HepG2 (cell line): Measurements from ENCODE around the gene ZNF230. TPM values are rescaled to one million over a fixed set of nuclear protein-coding genes. Genes with fewer than 3 reads are reported as not detected.

ENCODE experiments used
- ATF5 ChIP-seq: sonication (generic); formaldehyde crosslinking; IDR thresholded peaks from 2 replicates; pipeline ENCODE4 v1.4.0; 2020; ENCODE audit warnings: mild to moderate bottlenecking, low read depth, missing genetic modification reagents
- ATM ChIP-seq: fragments of 450-650 bp; IDR thresholded peaks from 2 replicates; pipeline ENCODE4 v1.7.1; 2017; ENCODE audit warnings: mild to moderate bottlenecking, borderline replicate concordance
- FOXK1 ChIP-seq: sonication (generic); formaldehyde crosslinking; IDR thresholded peaks from 2 replicates; pipeline ENCODE4 v1.4.0; 2020; ENCODE audit warnings: low read depth, missing genetic modification reagents, borderline replicate concordance
- PRDM10 ChIP-seq: sonication (generic); formaldehyde crosslinking; IDR thresholded peaks from 2 replicates; pipeline ENCODE4 v1.4.0; 2020; ENCODE audit warnings: low read depth, missing genetic modification reagents
- REXO4 ChIP-seq: sonication (generic); formaldehyde crosslinking; IDR thresholded peaks from 2 replicates; pipeline ENCODE4 v1.8.0; 2022; ENCODE audit warnings: missing genetic modification reagents, mild to moderate bottlenecking, borderline replicate concordance
- TEAD2 ChIP-seq: sonication (generic); formaldehyde crosslinking; IDR thresholded peaks from 2 replicates; pipeline ENCODE4 v1.9.0; 2021; ENCODE audit warnings: missing genetic modification reagents
- ZFY ChIP-seq: sonication (generic); formaldehyde crosslinking; IDR thresholded peaks from 2 replicates; pipeline ENCODE4 v1.4.0; 2020; ENCODE audit warnings: missing genetic modification reagents
- ZNF343 ChIP-seq: sonication (generic); formaldehyde crosslinking; IDR thresholded peaks from 2 replicates; pipeline ENCODE4 v1.4.0; 2020; ENCODE audit warnings: mild to moderate bottlenecking, missing genetic modification reagents
- ZNF350 ChIP-seq: sonication (generic); formaldehyde crosslinking; IDR thresholded peaks from 2 replicates; pipeline ENCODE4 v1.4.0; 2020; ENCODE audit warnings: mild to moderate bottlenecking, low read depth, missing genetic modification reagents, borderline replicate concordance
- polyA plus RNA-seq, 8 experiments: library from polyadenylated mRNA; depleted of rRNA in 3 of 8; stranded (reverse) in 7 of 8; unstranded in 1 of 8; fragments of >200 nt; fragmentation: Illumina TruSeq in 4 of 8; extraction: Trizol in 4 of 8; gene quantifications; 2 replicates each; pipeline versions ENCODE4 v1.2.1 to v1.2.3, GENCODE V29; 2011 to 2016; ENCODE audit warnings: low read depth in 4 of 8, missing spikeins in 1 of 8, mixed read lengths in 1 of 8; ENCODE audit not compliant: insufficient read depth in 1 of 8
- total RNA-seq, 5 experiments: library from RNA; depleted of rRNA; stranded (reverse); fragments of >200 nt; fragmentation: Illumina TruSeq; extraction: Trizol; gene quantifications; 2 replicates each; pipeline ENCODE4 v1.2.3, GENCODE V29; 2016; ENCODE audit warnings: low read depth in 1 of 5
- TF ChIP-seq, protein P1 (sequence below): sonication (generic); formaldehyde crosslinking; IDR thresholded peaks from 2 replicates; pipeline ENCODE4 v1.5.0; 2020; ENCODE audit warnings: mild to moderate bottlenecking, missing genetic modification reagents, borderline replicate concordance
- TF ChIP-seq, protein P2 (sequence below): sonication (generic); formaldehyde crosslinking; IDR thresholded peaks from 2 replicates; pipeline ENCODE4 v1.8.0; 2022; ENCODE audit warnings: missing genetic modification reagents, mild to moderate bottlenecking, borderline replicate concordance

ZNF230 gene
- total and polyA plus RNA-seq, 2 of the 13 experiments (the other 11 are each of a cell fraction or from before 2014, with no cell fraction given) = 2.4 to 5.5 TPM

GRCh38 chr19:44002566-44003460 is at the start of gene ZNF230 (continued):
- TF ChIP-seq, protein P1, sequence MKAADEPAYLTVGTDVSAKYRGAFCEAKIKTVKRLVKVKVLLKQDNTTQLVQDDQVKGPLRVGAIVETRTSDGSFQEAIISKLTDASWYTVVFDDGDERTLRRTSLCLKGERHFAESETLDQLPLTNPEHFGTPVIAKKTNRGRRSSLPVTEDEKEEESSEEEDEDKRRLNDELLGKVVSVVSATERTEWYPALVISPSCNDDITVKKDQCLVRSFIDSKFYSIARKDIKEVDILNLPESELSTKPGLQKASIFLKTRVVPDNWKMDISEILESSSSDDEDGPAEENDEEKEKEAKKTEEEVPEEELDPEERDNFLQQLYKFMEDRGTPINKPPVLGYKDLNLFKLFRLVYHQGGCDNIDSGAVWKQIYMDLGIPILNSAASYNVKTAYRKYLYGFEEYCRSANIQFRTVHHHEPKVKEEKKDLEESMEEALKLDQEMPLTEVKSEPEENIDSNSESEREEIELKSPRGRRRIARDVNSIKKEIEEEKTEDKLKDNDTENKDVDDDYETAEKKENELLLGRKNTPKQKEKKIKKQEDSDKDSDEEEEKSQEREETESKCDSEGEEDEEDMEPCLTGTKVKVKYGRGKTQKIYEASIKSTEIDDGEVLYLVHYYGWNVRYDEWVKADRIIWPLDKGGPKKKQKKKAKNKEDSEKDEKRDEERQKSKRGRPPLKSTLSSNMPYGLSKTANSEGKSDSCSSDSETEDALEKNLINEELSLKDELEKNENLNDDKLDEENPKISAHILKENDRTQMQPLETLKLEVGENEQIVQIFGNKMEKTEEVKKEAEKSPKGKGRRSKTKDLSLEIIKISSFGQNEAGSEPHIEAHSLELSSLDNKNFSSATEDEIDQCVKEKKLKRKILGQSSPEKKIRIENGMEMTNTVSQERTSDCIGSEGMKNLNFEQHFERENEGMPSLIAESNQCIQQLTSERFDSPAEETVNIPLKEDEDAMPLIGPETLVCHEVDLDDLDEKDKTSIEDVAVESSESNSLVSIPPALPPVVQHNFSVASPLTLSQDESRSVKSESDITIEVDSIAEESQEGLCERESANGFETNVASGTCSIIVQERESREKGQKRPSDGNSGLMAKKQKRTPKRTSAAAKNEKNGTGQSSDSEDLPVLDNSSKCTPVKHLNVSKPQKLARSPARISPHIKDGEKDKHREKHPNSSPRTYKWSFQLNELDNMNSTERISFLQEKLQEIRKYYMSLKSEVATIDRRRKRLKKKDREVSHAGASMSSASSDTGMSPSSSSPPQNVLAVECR = peak; percentile 90
- no peak for TF ChIP-seq ATM
- no peak for TF ChIP-seq ATF5
- peak; percentile 83; the same call in 1 of the 2 replicates for TF ChIP-seq FOXK1 (CRISPR knock-in tag)
- TF ChIP-seq PRDM10 (CRISPR knock-in tag) = peak; percentile 76
- no peak for TF ChIP-seq REXO4
- TF ChIP-seq TEAD2 (CRISPR knock-in tag) = no peak
- peak; percentile 48; the same call in 1 of the 2 replicates for TF ChIP-seq ZFY (CRISPR knock-in tag)
- TF ChIP-seq, protein P2, sequence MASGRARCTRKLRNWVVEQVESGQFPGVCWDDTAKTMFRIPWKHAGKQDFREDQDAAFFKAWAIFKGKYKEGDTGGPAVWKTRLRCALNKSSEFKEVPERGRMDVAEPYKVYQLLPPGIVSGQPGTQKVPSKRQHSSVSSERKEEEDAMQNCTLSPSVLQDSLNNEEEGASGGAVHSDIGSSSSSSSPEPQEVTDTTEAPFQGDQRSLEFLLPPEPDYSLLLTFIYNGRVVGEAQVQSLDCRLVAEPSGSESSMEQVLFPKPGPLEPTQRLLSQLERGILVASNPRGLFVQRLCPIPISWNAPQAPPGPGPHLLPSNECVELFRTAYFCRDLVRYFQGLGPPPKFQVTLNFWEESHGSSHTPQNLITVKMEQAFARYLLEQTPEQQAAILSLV (CRISPR knock-in tag) = no peak
- TF ChIP-seq ZNF350 (CRISPR knock-in tag) = peak; percentile 74
- TF ChIP-seq ZNF343 (CRISPR knock-in tag) = 0 out of 2 replicates have a peak, but pooled peaks have one; percentile 80
